HG02973 (cell line): Measurements from ENCODE around the gene SEMA3E.
"Not testable (repeated sequence)": the region's sequence is repeated elsewhere in the genome, so short reads cannot be mapped to it uniquely, and the experiment has no call there.

ENCODE experiments used
- ATAC-seq: cut with Tn5 transposase; IDR thresholded peaks from one replicate; pipeline ENCODE4 v1.9.1; 2021; ENCODE audit warnings: moderate library complexity; ENCODE audit not compliant: unreplicated experiment

SEMA3E gene

GRCh38 chr7:83492802-83493201 lies 156.1 kb downstream of the SEMA3E start:
- no peak for ATAC-seq

DNA sequence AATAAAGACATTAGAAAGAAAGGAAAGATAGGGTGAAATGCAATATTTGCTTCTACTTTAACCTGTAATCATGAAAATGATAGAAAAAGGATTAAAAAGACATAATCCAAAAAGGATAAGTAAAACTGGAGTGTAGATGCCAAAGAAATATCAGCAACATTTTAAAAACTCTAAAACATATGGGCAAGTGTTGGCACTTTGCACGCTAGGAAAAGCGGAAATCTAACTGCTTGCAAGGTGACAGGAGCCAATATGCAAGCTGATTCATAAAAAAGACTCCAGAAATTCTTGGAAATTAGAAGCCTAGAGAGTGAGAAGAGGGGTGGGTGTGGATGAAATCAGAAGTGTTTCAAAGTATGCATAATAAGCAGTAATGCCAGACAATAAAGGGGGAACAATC lies 161.1 kb downstream of the SEMA3E start:
- ATAC-seq, result no peak

DNA sequence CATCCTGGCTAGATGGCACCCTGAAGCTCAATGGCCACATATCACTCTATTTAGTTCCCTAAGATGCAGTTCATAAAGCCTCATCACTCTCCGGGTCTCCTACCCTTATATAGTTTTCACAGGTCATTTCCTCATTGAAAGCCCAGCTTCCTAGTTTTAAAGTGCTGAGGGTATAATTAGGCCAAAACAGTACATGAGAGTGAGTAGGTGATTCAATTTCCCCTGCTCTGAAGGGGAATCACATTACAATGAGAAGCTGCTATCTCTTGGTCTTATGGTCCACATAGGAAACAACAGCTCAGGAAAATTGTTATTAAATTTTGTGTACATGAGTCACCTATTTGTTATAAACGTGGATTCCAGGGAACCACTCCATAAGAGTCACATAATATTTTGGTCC lies 162.0 kb downstream of the SEMA3E start:
- no peak for ATAC-seq

DNA sequence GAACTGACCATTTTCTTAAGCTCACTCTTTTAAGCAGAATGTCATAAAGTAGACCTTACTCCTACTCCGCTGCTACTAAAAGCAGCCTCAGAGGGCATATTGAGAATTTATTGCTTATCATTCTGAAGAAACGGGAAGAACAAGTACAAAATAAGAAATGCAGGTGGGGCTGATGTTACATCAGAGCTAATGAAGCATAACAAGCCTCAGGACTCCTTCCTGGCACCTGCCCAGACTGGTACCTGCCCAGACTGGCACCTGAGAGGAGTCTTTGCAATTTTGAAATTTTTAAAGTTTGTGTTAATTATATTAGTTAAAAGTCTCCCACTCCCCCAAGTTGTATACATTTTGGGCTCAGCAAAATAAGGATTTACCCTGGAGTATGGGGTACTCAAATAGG lies 162.4 kb downstream of the SEMA3E start:
- no peak for ATAC-seq

DNA sequence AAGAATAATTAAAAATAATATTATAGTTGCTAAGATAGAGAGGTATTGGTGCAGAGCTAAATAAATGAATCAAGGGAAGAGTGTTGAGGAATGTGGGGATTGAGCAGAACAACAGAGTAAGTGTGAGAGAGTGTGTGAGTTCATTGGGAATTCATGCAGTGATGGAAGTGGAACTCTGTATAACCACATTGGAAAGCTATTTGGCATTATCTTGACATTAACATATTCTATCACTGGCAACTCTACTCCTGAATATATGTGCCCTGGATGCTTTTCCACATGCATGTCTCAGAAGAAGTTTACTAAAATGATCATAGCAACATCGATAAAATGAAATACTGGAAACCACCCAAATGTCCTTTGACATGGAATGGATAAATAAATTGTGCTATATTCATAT lies 164.1 kb downstream of the SEMA3E start:
- ATAC-seq, result no peak

- no peak for ATAC-seq
These were observed 164.7 kb downstream of the SEMA3E start for GRCh38 chr7:83484266-83484665.

GRCh38 chr7:83478616-83479015 lies 170.3 kb downstream of the SEMA3E start:
- no peak for ATAC-seq

DNA sequence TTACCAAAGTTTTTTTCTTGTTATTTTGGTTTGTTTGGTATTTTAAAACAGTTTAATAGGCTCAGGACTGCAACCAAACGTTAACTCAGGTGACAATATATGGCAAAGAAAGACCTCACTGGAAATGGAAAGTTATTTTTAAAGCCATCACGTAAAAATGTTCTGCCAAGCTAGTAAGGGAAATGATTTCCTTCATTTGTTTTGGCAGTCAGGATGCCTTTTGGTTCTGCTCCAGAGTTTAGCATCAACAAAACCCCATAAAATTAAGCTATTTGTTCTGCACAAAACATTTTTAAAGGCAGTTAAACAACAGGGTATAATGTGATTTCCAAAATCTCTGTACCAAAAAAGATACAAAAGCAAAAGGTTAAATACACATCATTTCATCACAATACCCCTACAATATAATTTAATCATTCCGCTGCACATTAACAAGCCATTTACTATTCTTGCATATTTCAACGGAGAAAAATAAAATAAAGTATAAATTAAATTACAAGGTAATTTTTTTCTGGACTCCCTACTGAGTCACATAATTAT lies 172.4 kb downstream of the SEMA3E start:
- no peak for ATAC-seq

- ATAC-seq, result no peak
These were observed 173.5 kb downstream of the SEMA3E start for GRCh38 chr7:83475420-83475819.

DNA sequence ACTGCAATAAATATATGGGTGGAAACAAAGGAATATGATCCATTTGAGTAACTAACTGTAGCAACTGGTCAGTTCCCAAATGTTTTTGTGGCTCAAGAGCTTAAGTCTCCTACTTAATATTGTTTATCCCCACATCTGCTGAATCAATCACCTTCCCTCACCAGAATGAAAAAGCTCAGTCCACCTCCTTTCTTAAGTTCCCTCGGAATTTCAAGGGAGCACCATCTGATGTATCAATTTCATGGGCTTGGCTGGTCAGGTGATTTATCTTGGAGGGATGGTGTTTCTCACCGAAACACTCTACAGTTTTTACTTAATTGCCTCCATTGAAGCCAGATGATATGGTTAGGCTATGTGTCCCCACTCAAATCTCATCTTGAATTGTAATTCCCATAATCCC lies 176.6 kb downstream of the SEMA3E start:
- no peak for ATAC-seq

DNA sequence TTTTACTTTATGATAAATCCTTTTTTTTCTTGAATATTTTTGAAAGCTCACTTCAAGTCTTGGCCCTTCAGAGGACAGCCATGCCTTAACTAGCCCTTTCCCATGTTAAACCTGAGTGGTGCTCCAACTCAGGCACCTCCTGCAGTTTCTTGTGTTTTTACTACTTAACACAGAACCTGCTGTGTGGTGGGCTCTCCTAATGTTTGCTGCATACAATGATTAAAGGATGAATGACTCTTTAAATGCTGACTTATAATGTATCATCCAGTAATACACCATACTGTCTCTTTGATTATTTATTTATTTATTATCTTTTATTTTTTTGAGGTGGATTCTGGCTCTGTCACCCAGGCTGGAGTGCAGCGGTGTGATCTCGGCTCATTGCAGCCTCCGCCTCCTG lies 179.4 kb downstream of the SEMA3E start:
- ATAC-seq, result no peak

- ATAC-seq, result no peak
These were observed 179.9 kb downstream of the SEMA3E start for GRCh38 chr7:83469076-83469475.

DNA sequence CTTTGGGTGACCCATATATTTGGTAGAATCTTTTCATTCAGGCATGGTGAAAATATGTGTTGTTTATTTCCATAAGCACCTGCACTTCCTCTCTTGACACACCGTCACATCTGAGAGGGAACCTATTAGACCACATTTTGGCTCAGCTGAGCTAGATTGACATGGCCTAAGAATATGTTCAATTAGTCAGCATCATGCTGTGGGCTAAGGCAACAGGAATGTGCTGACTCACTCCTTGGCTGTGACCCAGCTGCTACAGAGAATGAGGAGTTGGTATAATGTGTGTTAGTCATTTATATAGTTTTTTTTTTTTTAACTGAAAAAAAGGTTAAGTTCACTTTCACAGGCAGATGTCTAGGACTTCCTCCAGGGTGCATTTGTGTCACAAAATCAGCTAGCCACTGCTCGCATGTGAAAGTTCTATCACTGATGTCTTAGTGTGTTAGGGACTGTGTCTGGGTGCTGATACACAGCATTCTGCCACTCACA lies 180.6 kb downstream of the SEMA3E start:
- ATAC-seq, result peak; percentile 98

GRCh38 chr7:83467493-83467892 lies 181.4 kb downstream of the SEMA3E start:
- ATAC-seq, result no peak

- no peak for ATAC-seq
These were observed 182.0 kb downstream of the SEMA3E start for GRCh38 chr7:83466956-83467355.

DNA sequence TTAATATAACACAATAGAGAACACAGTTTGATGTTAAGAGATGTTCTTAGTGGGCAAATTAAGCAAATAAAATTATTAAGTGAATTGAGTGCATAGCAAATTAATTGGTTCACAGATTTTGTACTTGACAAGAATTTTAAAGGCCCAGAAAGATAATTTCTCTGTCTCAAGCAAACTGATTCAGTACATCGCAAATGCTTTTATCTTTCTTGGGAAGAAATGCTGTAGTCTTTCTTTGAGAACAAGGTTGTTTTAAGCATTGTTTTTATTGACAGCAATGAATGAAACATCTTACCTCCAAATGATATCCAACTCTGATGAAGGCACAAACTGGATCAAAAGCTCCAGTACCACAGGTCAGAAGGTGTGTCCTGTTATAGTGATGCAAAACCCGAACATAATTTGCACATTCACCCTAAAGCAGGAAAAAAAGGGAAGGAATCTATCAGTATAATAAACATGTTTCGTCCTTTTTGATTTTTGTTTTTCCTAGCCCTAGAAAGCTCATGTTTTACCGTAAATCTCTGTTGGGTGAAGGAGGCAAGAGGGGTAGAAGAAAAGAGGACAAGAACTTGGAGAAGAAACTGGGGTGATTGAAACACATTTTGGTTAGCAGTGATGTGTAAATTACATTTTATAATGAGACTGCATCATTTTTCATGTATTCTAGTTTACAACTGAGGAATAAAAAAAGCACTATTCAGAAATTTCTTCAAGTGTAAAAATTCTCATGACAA lies 182.6 kb downstream of the SEMA3E start:
- ATAC-seq, result no peak

GRCh38 chr7:83465643-83466042 lies 183.3 kb downstream of the SEMA3E start:
- no peak for ATAC-seq

GRCh38 chr7:83461820-83462219 lies 187.1 kb downstream of the SEMA3E start:
- not testable (repeated sequence) for ATAC-seq

DNA sequence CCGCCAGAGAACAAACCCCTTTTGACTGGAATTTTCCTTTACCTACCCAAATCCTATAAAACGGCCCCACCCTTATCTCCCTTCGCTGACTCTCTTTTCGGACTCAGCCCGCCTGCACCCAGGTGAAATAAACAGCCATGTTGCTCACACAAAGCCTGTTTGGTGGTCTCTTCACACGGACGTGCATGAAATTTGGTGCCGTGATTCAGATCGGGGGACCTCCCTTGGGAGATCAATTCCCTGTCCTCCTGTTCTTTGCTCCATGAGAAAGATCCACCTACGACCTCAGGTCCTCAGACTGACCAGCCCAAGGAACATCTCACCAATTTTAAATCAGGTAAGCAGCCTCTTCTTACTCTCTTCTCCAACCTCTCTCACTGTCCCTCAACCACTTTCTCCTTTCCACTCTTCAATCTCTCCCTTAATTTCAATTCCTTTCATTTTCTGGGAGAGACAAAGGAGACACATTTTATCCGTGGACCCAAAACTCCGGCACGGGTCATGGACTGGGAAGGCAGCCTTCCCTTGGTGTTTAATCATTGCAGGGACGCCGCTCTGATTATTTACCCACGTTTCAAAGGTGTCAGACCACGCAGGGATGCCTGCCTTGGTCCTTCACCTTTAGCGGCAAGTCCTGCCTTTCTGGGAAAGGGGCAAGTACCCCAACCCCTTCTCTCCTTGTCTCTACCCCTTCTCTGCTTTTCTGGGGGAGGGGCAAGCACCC lies 188.8 kb downstream of the SEMA3E start:
- not testable (repeated sequence) for ATAC-seq

GRCh38 chr7:83459101-83459929 lies 189.6 kb downstream of the SEMA3E start:
- ATAC-seq, result not testable (repeated sequence)
